C4-2B (cell line): ENCODE results near the gene ILRUN.

ENCODE experiments used
- CTCF ChIP-seq: fragments of 450-650 bp; conservative IDR thresholded peaks from 2 replicates; pipeline ENCODE4 v1.5.1; 2017; ENCODE audit warnings: mild to moderate bottlenecking
- ZFX ChIP-seq: fragments of 450-650 bp; IDR thresholded peaks from 2 replicates; pipeline ENCODE4 v1.6.1; 2017

- TF ChIP-seq CTCF (no peak), ZFX (no peak)
Measured at GRCh38 chr6:34729631-34730470, 33.3 kb upstream of the ILRUN start.
